Inflammatory macrophage (primary cell): ENCODE measurements around the gene NDUFB2.

Experiments used
- DNase-seq, 2 donors: peaks; one replicate each; pipeline ENCODE4 v3.0.0-alpha.2; 2020 to 2022

Gene NDUFB2

GRCh38 chr7:140745266-140746058, 49.0 kb downstream of the NDUFB2 start:
- peak; percentile 11 to 25 for DNase-seq

- DNase-seq = no peak
Measured at GRCh38 chr7:140746751-140747150, 50.2 kb downstream of the NDUFB2 start.

- peak; percentile 1 to 53 for DNase-seq
Measured at GRCh38 chr7:140752533-140752932, 56.0 kb downstream of the NDUFB2 start.

- no peak for DNase-seq
Measured at GRCh38 chr7:140754506-140754905, 58.0 kb downstream of the NDUFB2 start.
